Fibroblast of pulmonary artery (primary cell): ENCODE data around the gene LRRC32.
A peak's percentile ranks its signal among the peaks of the same experiment; 100 is the strongest.
"Not testable (repeated sequence)": the region's sequence is repeated elsewhere in the genome, so short reads cannot be mapped to it uniquely, and the experiment has no call there.

ENCODE experiments used
- DNase-seq: peaks from one replicate; pipeline ENCODE4 v3.0.0-alpha.2; 2010; ENCODE audit warnings: low read depth
- H3K4me3 ChIP-seq: replicated peaks from 2 replicates; pipeline ENCODE4 v1.5.1; 2011; ENCODE audit warnings: low read depth, mild to moderate bottlenecking, control low read depth, low read length, moderate library complexity
- TF ChIP-seq, protein P1 (sequence below): IDR thresholded peaks from 2 replicates; pipeline ENCODE4 v1.5.1; 2011; ENCODE audit warnings: mild to moderate bottlenecking, control low read depth, low read length, inconsistent platforms; ENCODE audit errors: missing control alignments

Gene LRRC32

DNA sequence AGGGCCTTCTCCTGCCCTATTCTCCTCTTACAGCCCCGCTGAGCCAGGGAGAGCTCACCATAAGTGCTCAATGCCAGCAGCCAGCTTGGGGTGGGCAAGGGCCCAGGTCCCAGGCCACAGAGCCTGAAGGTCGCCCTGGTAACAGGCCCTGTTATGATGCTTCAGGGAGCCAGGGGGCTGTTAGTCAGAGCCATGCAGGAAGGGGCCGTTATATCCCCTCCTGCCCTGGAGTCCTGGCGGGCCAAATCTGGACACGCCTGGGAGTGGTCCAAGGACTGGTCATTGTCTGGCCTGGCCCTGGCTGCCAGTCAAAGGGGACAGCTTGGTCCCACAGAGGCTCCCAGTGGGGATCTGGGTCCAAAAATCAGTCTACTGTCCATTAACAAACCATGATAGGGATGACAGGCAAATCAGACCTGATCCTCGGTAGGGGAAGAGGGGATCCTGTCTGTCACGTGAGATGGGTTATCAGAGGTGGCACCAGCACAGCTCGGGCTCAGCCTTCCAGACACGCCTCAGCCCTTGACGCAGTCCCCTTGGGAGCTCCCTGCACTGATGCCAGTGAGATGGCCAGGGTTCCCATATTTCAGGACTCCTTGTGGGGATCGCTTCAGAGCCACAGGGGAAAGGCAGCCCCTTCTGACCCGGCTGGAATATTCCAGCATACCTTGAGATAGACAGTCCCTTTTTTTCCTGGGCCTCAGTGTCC is 55.9 kb downstream of the LRRC32 start:
- TF ChIP-seq, protein P1, sequence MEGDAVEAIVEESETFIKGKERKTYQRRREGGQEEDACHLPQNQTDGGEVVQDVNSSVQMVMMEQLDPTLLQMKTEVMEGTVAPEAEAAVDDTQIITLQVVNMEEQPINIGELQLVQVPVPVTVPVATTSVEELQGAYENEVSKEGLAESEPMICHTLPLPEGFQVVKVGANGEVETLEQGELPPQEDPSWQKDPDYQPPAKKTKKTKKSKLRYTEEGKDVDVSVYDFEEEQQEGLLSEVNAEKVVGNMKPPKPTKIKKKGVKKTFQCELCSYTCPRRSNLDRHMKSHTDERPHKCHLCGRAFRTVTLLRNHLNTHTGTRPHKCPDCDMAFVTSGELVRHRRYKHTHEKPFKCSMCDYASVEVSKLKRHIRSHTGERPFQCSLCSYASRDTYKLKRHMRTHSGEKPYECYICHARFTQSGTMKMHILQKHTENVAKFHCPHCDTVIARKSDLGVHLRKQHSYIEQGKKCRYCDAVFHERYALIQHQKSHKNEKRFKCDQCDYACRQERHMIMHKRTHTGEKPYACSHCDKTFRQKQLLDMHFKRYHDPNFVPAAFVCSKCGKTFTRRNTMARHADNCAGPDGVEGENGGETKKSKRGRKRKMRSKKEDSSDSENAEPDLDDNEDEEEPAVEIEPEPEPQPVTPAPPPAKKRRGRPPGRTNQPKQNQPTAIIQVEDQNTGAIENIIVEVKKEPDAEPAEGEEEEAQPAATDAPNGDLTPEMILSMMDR = no peak
- peak; percentile 41 for DNase-seq
- no peak overlapping the region for H3K4me3 ChIP-seq

GRCh38 chr11:76613901-76614300 is 56.6 kb downstream of the LRRC32 start:
- TF ChIP-seq, protein P1 = no peak
- no peak overlapping the region for H3K4me3 ChIP-seq
- no peak for DNase-seq

DNA sequence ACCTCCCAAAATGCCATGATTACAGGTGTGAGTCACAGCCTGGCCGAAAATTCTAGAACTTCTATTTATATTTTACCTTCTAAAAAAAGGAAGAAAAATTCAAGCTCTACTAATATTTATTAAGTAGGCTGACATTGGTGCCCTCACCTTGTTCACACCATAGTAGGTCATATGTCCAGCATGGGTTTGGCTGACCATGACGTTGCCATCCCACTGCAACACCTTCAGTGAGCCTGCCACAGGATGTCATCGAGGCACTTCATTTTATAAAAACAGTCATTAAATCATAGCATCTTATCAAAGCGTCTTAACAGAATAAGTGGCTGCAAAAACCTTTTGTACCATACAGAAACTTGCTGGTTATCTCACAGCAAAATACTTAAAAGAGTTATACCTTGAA is 58.3 kb downstream of the LRRC32 start:
- TF ChIP-seq, protein P1 = no peak
- H3K4me3 ChIP-seq = no peak overlapping the region
- no peak for DNase-seq

- no peak overlapping the region for H3K4me3 ChIP-seq
- DNase-seq = no peak
- TF ChIP-seq, protein P1 = no peak
These were observed 59.6 kb downstream of the LRRC32 start for GRCh38 chr11:76610871-76611475.

DNA sequence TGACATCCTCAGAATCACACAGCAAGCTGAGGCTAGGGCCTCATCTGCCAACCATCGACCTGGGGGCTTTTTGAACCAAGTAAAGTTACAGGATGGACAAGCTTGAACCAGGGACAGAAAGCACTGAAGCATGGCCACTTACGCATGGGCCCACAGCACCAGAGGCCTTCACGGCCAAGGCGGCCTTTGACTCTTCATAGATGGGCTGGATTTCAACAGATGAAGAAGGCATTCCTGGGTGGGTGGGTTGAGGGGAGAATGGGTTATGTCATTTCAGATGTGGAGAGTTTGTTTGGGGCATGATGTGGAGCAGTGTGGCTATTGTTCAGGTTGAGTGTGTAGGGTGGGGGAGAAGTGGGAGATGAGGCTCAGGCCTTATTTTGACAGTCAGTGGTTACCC is 60.2 kb downstream of the LRRC32 start:
- no peak for DNase-seq
- H3K4me3 ChIP-seq = no peak overlapping the region
- TF ChIP-seq, protein P1 = no peak

GRCh38 chr11:76609736-76610370 is 60.7 kb downstream of the LRRC32 start:
- TF ChIP-seq, protein P1 = no peak
- no peak overlapping the region for H3K4me3 ChIP-seq
- no peak for DNase-seq

DNA sequence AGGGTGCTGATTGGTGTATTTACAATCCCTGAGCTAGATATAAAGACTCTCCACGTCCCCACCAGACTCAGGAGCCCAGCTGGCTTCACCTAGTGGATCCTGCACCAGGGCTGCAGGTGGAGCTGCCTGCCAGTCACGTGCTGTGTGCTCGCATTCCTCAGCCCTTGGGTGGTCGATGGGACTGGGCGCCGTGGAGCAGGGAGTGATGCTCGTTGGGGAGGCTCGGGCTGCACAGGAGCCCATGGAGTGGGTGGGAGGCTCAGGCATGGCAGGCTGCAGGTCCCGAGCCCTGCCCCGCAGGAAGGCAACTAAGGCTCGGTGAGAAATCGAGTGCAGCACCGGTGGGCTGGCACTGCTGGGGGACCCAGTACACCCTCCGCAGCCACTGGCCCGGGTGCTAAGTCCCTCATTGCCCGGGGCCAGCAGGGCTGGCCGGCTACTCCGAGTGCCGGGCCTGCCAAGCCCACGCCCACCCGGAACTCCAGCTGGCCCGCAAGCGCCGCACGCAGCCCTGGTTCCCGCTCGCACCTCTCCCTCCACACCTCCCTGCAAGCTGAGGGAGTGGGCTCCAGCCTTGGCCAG is 61.6 kb downstream of the LRRC32 start:
- not testable (repeated sequence) for DNase-seq, H3K4me3 ChIP-seq

DNA sequence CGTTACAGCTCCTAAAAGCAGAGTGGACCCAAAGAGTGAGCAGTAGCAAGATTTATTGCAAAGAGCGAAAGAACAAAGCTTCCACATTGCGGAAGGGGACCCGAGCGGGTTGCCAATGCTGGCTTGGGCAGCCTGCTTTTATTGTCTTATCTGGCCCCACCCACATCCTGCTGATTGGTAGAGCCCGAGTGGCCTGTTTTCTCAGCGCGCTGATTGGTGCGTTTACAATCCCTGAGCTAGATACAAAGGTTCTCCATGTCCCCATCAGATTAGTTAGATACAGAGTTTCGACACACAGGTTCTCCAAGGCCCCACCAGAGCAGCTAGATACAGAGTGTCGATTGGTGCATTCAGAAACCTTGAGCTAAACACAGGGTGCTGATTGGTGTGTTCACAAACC is 62.3 kb downstream of the LRRC32 start:
- not testable (repeated sequence) for DNase-seq, H3K4me3 ChIP-seq
